Measurements from ENCODE around the gene ZBTB20.

Gene ZBTB20

DNA sequence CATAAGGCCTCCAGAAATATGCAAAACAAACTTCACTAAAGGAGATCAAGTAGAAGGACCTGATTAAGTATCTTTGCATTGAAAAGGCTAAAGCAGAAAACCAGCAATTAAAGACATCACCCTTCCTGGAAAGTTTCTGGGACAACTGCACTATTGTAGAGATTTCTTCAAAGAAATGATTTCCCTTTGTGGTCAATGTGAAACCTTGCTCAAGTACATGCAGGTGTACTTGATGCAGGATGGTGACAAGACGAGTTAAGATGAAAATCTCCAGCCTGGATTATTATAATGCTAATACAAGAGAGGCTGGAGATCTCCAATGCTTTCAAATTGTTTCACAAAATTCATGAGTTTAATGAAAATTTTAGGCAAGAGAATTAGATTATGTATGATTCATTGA, 644.9 kb downstream of the ZBTB20 start:
- no peaks in the 10 kb centered on the region for H3K79me2 ChIP-seq (ENCODE audit: low read length)

DNA sequence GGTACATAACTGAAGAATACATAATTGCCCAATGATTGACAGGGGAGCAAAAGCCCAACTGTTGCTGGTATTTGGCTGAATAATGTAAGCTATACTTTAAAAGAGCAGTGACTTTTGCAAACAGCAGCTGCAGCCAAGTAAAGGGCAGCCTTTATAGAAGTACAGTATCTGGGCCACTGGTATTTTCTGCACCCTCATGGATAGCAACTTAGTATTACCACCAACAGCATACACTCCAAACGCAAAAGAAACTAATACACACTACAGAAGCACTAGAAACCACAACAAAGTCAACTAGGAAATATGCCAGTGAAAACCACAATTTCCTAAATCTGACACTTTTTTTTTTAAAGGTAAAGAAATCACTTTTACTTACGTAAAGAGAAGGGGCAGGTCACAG, 647.1 kb downstream of the ZBTB20 start:
- Histone ChIP-seq H3K36me3 (replicated peaks; ENCODE audit: low read depth, low read length) (no peaks in the 10 kb centered on the region), H3K79me2 (ENCODE audit: low read length) (no peaks in the 10 kb centered on the region), H3K9ac (ENCODE audit: low read length) (no peak overlapping the region), H3K4me3 (ENCODE audit: low read length) (no peak overlapping the region), H3K27ac (ENCODE audit: low read length) (no peak overlapping the region), H3K9me3 (ENCODE audit: insufficient read depth, low read length) (no peaks in the 10 kb centered on the region), H2AFZ (ENCODE audit: low read depth, low read length) (no peak overlapping the region), H3K4me1 (ENCODE audit: low read length) (peaks cover 5% of the 10 kb centered on the region; the same call in 1 of the 2 replicates), H3K27me3 (ENCODE audit: low read depth, low read length) (no peaks in the 10 kb centered on the region), H4K20me1 (ENCODE audit: insufficient read depth, low read length) (no peaks in the 10 kb centered on the region), H3K4me2 (ENCODE audit: low read length) (no peak overlapping the region)
- TF ChIP-seq EZH2phosphoT487 (IDR thresholded peaks at IDR 0.05; ENCODE audit: low read depth) = no peak
- TF ChIP-seq, protein P1, sequence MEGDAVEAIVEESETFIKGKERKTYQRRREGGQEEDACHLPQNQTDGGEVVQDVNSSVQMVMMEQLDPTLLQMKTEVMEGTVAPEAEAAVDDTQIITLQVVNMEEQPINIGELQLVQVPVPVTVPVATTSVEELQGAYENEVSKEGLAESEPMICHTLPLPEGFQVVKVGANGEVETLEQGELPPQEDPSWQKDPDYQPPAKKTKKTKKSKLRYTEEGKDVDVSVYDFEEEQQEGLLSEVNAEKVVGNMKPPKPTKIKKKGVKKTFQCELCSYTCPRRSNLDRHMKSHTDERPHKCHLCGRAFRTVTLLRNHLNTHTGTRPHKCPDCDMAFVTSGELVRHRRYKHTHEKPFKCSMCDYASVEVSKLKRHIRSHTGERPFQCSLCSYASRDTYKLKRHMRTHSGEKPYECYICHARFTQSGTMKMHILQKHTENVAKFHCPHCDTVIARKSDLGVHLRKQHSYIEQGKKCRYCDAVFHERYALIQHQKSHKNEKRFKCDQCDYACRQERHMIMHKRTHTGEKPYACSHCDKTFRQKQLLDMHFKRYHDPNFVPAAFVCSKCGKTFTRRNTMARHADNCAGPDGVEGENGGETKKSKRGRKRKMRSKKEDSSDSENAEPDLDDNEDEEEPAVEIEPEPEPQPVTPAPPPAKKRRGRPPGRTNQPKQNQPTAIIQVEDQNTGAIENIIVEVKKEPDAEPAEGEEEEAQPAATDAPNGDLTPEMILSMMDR (IDR thresholded peaks at IDR 0.05; ENCODE audit: low read depth, low read length) = no peak

More for the DNA sequence above, 644.9 kb downstream of the ZBTB20 start:
- no peaks in the 10 kb centered on the region for H3K36me3 ChIP-seq (replicated peaks; ENCODE audit: low read depth, low read length)
- TF ChIP-seq EZH2phosphoT487 (IDR thresholded peaks at IDR 0.05; ENCODE audit: low read depth) = no peak
- TF ChIP-seq, protein P1 (IDR thresholded peaks at IDR 0.05; ENCODE audit: low read depth, low read length) = no peak
- H3K9ac ChIP-seq (ENCODE audit: low read length) = no peak overlapping the region
- H2AFZ ChIP-seq (ENCODE audit: low read depth, low read length) = no peak overlapping the region
- H3K4me2 ChIP-seq (ENCODE audit: low read length) = no peak overlapping the region
- no peak overlapping the region for H3K27ac ChIP-seq (ENCODE audit: low read length)
- H3K27me3 ChIP-seq (ENCODE audit: low read depth, low read length) = peaks cover 10% of the 10 kb centered on the region; the same call in 1 of the 2 replicates
- H3K4me1 ChIP-seq (ENCODE audit: low read length) = peaks cover 5% of the 10 kb centered on the region; the same call in 1 of the 2 replicates
- H4K20me1 ChIP-seq (ENCODE audit: insufficient read depth, low read length) = no peaks in the 10 kb centered on the region
- no peaks in the 10 kb centered on the region for H3K9me3 ChIP-seq (ENCODE audit: insufficient read depth, low read length)
- no peak overlapping the region for H3K4me3 ChIP-seq (ENCODE audit: low read length)

DNA sequence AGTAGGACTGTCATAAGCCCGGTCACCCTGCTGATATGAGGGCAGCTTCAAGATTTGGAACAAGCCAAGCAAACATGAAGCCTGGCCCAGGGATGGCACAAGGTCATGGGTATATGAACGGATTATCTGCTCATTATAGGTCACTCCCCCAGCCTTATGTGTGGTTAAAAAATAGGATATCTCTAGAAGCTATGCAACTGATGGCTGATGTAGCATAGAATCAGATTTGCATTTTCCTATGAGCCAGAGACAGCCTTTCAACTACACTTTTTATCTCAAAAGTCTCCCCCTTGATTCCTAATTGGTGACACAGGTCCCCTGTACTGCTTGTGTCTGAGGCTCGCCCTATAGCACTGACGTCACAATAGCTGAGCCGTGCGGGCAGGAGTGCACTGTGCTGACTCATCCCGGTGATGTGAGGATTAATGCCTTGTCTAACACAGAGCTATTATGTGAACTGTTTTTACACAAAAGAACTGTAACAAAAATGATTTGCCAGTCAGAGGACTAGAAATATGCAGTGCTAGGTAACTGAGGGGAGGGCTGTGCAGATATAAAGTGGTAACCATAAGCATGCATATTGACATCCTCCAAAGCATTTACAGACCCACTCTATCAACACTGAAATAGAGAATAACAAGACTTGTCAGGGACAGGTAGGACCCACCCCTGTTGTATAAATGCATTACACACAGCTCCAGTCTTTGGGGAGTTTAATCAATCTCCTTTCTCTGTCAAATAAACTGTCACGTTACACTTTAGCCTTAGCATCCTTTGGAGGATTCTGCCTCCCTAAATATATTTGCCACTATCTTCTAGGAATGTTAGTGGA, 648.3 kb downstream of the ZBTB20 start:
- no peaks in the 10 kb centered on the region for H3K36me3 ChIP-seq (replicated peaks; ENCODE audit: low read depth, low read length)

DNA sequence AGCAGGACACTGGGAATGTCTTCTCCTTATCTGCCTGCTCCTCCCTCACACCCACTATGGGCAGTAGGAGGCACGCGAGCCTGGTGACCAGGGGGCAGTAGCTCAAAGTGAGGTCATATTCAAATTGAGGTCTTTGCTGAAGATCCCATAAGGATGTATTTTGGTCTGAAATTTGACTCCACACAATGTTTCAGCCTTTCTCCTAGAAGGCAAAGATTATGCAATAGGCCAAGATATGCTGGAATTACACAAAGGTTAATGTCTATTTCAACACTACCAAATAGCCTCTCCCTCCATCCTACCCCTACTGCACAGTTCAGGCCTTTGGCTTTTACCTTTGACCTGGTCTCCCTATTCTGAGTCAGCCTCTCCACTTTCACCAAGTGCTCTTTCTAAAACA, 650.2 kb downstream of the ZBTB20 start:
- H3K36me3 ChIP-seq (replicated peaks; ENCODE audit: low read depth, low read length) = no peaks in the 10 kb centered on the region
- H3K9me3 ChIP-seq (ENCODE audit: insufficient read depth, low read length) = no peaks in the 10 kb centered on the region
- no peak overlapping the region for H3K4me2 ChIP-seq (ENCODE audit: low read length)
- H3K79me2 ChIP-seq (ENCODE audit: low read length) = no peaks in the 10 kb centered on the region
- H2AFZ ChIP-seq (ENCODE audit: low read depth, low read length) = no peak overlapping the region
- no peaks in the 10 kb centered on the region for H4K20me1 ChIP-seq (ENCODE audit: insufficient read depth, low read length)
- H3K27me3 ChIP-seq (ENCODE audit: low read depth, low read length) = no peaks in the 10 kb centered on the region
- no peak overlapping the region for H3K27ac ChIP-seq (ENCODE audit: low read length)
- TF ChIP-seq EZH2phosphoT487 (IDR thresholded peaks at IDR 0.05; ENCODE audit: low read depth) = no peak
- TF ChIP-seq, protein P1 (IDR thresholded peaks at IDR 0.05; ENCODE audit: low read depth, low read length) = no peak
- H3K4me1 ChIP-seq (ENCODE audit: low read length) = peaks cover 5% of the 10 kb centered on the region; the same call in 1 of the 2 replicates
- no peak overlapping the region for H3K9ac ChIP-seq (ENCODE audit: low read length)
- H3K4me3 ChIP-seq (ENCODE audit: low read length) = no peak overlapping the region

More for the DNA sequence above, 648.3 kb downstream of the ZBTB20 start:
- H3K9me3 ChIP-seq (ENCODE audit: insufficient read depth, low read length) = no peaks in the 10 kb centered on the region
- H3K9ac ChIP-seq (ENCODE audit: low read length) = no peak overlapping the region
- peaks cover 5% of the 10 kb centered on the region; the same call in 1 of the 2 replicates for H3K4me1 ChIP-seq (ENCODE audit: low read length)
- no peaks in the 10 kb centered on the region for H4K20me1 ChIP-seq (ENCODE audit: insufficient read depth, low read length)
- no peak overlapping the region for H3K4me2 ChIP-seq (ENCODE audit: low read length)
- H2AFZ ChIP-seq (ENCODE audit: low read depth, low read length) = no peak overlapping the region
- no peak overlapping the region for H3K27ac ChIP-seq (ENCODE audit: low read length)
- H3K4me3 ChIP-seq (ENCODE audit: low read length) = no peak overlapping the region
- no peaks in the 10 kb centered on the region for H3K79me2 ChIP-seq (ENCODE audit: low read length)
- TF ChIP-seq EZH2phosphoT487 (IDR thresholded peaks at IDR 0.05; ENCODE audit: low read depth) = no peak
- TF ChIP-seq, protein P1 (IDR thresholded peaks at IDR 0.05; ENCODE audit: low read depth, low read length) = no peak
- H3K27me3 ChIP-seq (ENCODE audit: low read depth, low read length) = no peaks in the 10 kb centered on the region

Measured in OCI-LY3 (cell line).